ENCODE data around the gene MED27.
"Not testable (repeated sequence)": the region's sequence is repeated elsewhere in the genome, so short reads cannot be mapped to it uniquely, and the experiment has no call there.

The MED27 gene

DNA sequence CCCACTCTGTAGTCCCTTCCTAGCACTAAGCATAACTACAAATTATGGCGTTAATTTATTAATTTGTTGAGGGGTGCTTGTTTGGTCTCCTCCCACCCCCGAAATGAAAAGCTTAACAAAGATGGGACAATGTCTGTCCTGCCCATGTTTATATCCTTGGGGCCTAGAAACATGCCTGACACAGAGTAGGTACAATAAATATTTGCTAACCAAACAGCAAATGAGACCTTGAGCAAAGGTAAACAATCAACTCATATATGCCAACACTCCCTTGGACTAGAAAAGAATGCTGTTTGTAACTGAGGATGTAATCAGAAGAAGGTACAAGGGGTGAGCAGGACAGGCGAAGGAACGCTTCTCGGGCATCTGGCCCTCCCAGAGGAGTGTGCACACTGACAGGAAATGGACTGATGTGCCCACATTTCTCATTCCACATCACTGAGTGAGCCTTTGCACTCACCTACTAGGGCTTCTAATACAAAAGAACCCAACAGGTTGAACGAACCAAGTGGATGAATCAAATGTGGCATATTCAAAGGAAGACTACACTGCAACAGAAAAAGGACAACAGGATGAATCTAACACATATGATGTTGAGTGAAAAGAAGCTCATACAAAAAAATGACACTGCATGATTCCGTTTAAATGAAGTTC is 66.8 kb downstream of the MED27 start:
- no peak overlapping the region for H3K18ac ChIP-seq (ENCODE audit: low read length)
- H3K4ac ChIP-seq (ENCODE audit: low read depth, low read length) = no peak overlapping the region
- H2BK120ac ChIP-seq (ENCODE audit: insufficient read depth, low read length, poor library complexity) = no peak overlapping the region
- no peaks in the 10 kb centered on the region for H3K79me2 ChIP-seq (ENCODE audit: control insufficient read depth, insufficient read depth, low read length, poor library complexity)
- no peak overlapping the region for H4K8ac ChIP-seq (ENCODE audit: low read depth, low read length)
- H2AK5ac ChIP-seq (ENCODE audit: low read length) = no peak overlapping the region
- no peak overlapping the region for H3K27ac ChIP-seq (ENCODE audit: low read depth, low read length)
- no peak overlapping the region for H2AFZ ChIP-seq (ENCODE audit: insufficient read depth, low read length, poor library complexity)
- no peak overlapping the region for H4K12ac ChIP-seq (ENCODE audit: low read depth, low read length)
- H3K79me1 ChIP-seq (ENCODE audit: low read length) = no peaks in the 10 kb centered on the region
- H3K4me3 ChIP-seq (ENCODE audit: low read depth, low read length) = no peak overlapping the region
- no peak for DNase-seq
- no peak overlapping the region for H4K91ac ChIP-seq (ENCODE audit: low read depth, low read length)
- H2BK12ac ChIP-seq (ENCODE audit: low read length) = no peak overlapping the region
- no CpG with 5 or more reads among the region's 7 CpGs for WGBS (ENCODE audit: extremely low coverage, insufficient coverage, insufficient read length)
- H3K4me1 ChIP-seq (ENCODE audit: control insufficient read depth in 1 of 2, insufficient read depth in 2 of 2, low read length in 2 of 2) = peaks cover 7% of the 10 kb centered on the region in 2 experiments
- no peak overlapping the region for H3K23ac ChIP-seq (ENCODE audit: low read length)
- H3K36me3 ChIP-seq (ENCODE audit: control insufficient read depth in 1 of 2, insufficient read depth in 2 of 2, low read length in 2 of 2) = no peaks in the 10 kb centered on the region
- no peak overlapping the region for H3K14ac ChIP-seq (ENCODE audit: low read length)
- H3K9ac ChIP-seq (ENCODE audit: low read length) = no peak overlapping the region
- no peak overlapping the region for H2BK5ac ChIP-seq (ENCODE audit: low read depth, low read length, poor library complexity)
- no peaks in the 10 kb centered on the region for H3K27me3 ChIP-seq (ENCODE audit: insufficient read depth, low read length)
- H3K9me3 ChIP-seq (ENCODE audit: insufficient read depth, low read depth, low read length) = no peaks in the 10 kb centered on the region
- no peak overlapping the region for H3K4me2 ChIP-seq (ENCODE audit: low read length)

DNA sequence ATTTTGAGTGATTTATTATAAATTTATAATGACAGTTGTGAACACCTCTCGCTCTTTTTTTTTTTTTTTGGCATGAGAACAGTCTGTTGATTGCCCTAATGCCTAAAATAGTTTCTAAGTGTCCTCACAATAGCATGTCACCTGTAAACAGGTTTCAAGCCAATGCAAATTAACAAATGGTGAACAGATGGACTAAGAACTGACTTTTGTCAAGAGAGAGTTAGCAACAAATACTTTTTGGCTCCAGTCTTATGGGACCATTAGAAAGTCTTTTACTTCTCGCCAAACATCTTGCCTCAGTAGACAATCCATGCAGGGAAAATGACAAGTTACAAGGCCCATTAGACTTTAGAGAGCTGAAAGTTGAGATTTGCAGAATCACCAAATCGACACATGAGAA is 67.8 kb downstream of the MED27 start:
- H2AFZ ChIP-seq (ENCODE audit: insufficient read depth, low read length, poor library complexity) = no peak overlapping the region
- no peak overlapping the region for H3K23ac ChIP-seq (ENCODE audit: low read length)
- no CpG with 5 or more reads among the region's 3 CpGs for WGBS (ENCODE audit: extremely low coverage, insufficient coverage, insufficient read length)

DNA sequence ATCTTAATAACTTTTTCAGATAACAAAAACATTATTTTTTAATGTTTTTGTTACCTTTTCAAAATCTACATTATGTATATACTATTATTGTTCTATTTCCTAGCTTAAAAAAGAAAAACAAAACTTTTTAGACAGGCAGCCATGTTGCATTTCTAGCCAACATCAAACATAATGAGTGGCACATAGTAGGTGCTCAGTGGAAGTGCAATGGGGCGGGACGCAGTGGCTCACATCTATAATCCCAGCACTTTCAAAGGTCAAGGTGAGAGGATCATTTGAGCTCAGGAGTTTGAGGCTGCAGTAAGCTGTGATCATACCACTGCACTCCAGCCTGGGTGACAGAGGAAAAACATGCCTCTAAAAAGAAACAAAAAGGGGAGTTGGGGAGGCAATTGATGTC is 68.4 kb downstream of the MED27 start:
- H2AK5ac ChIP-seq (ENCODE audit: low read length) = no peak overlapping the region
- no peak overlapping the region for H2BK12ac ChIP-seq (ENCODE audit: low read length)
- no peak for DNase-seq
- H4K12ac ChIP-seq (ENCODE audit: low read depth, low read length) = no peak overlapping the region
- H3K23ac ChIP-seq (ENCODE audit: low read length) = no peak overlapping the region
- no peak overlapping the region for H4K8ac ChIP-seq (ENCODE audit: low read depth, low read length)
- H3K27ac ChIP-seq (ENCODE audit: low read depth, low read length) = no peak overlapping the region
- no peak overlapping the region for H2BK120ac ChIP-seq (ENCODE audit: insufficient read depth, low read length, poor library complexity)
- no peaks in the 10 kb centered on the region for H3K79me2 ChIP-seq (ENCODE audit: control insufficient read depth, insufficient read depth, low read length, poor library complexity)
- no peak overlapping the region for H3K18ac ChIP-seq (ENCODE audit: low read length)
- no peaks in the 10 kb centered on the region for H3K27me3 ChIP-seq (ENCODE audit: insufficient read depth, low read length)
- H3K4me2 ChIP-seq (ENCODE audit: low read length) = no peak overlapping the region
- no peak overlapping the region for H2BK5ac ChIP-seq (ENCODE audit: low read depth, low read length, poor library complexity)
- H3K4me3 ChIP-seq (ENCODE audit: low read depth, low read length) = no peak overlapping the region
- peaks cover 0 to 2% of the 10 kb centered on the region in 2 experiments for H3K36me3 ChIP-seq (ENCODE audit: control insufficient read depth in 1 of 2, insufficient read depth in 2 of 2, low read length in 2 of 2)
- H4K91ac ChIP-seq (ENCODE audit: low read depth, low read length) = no peak overlapping the region
- no peak overlapping the region for H3K4ac ChIP-seq (ENCODE audit: low read depth, low read length)
- no peak overlapping the region for H3K14ac ChIP-seq (ENCODE audit: low read length)
- H3K4me1 ChIP-seq (ENCODE audit: control insufficient read depth in 1 of 2, insufficient read depth in 2 of 2, low read length in 2 of 2) = peaks cover 7% of the 10 kb centered on the region in 2 experiments
- no peak overlapping the region for H3K9ac ChIP-seq (ENCODE audit: low read length)
- no peaks in the 10 kb centered on the region for H3K79me1 ChIP-seq (ENCODE audit: low read length)
- WGBS (ENCODE audit: extremely low coverage, insufficient coverage, insufficient read length) = no CpG with 5 or more reads among the region's 2 CpGs
- no peaks in the 10 kb centered on the region for H3K9me3 ChIP-seq (ENCODE audit: insufficient read depth, low read depth, low read length)
- no peak overlapping the region for H2AFZ ChIP-seq (ENCODE audit: insufficient read depth, low read length, poor library complexity)

More for the DNA sequence above, 67.8 kb downstream of the MED27 start:
- no peak overlapping the region for H3K14ac ChIP-seq (ENCODE audit: low read length)
- no peak overlapping the region for H2BK12ac ChIP-seq (ENCODE audit: low read length)
- no peak for DNase-seq
- no peaks in the 10 kb centered on the region for H3K9me3 ChIP-seq (ENCODE audit: insufficient read depth, low read depth, low read length)
- no peak overlapping the region for H2BK5ac ChIP-seq (ENCODE audit: low read depth, low read length, poor library complexity)
- no peaks in the 10 kb centered on the region for H3K27me3 ChIP-seq (ENCODE audit: insufficient read depth, low read length)
- no peak overlapping the region for H3K4ac ChIP-seq (ENCODE audit: low read depth, low read length)
- H3K79me1 ChIP-seq (ENCODE audit: low read length) = no peaks in the 10 kb centered on the region
- H4K12ac ChIP-seq (ENCODE audit: low read depth, low read length) = no peak overlapping the region
- no peak overlapping the region for H3K27ac ChIP-seq (ENCODE audit: low read depth, low read length)
- H3K18ac ChIP-seq (ENCODE audit: low read length) = no peak overlapping the region
- H3K4me2 ChIP-seq (ENCODE audit: low read length) = no peak overlapping the region
- peaks cover 7% of the 10 kb centered on the region in 2 experiments for H3K4me1 ChIP-seq (ENCODE audit: control insufficient read depth in 1 of 2, insufficient read depth in 2 of 2, low read length in 2 of 2)
- H3K4me3 ChIP-seq (ENCODE audit: low read depth, low read length) = no peak overlapping the region
- no peak overlapping the region for H2AK5ac ChIP-seq (ENCODE audit: low read length)
- H4K91ac ChIP-seq (ENCODE audit: low read depth, low read length) = no peak overlapping the region
- no peak overlapping the region for H2BK120ac ChIP-seq (ENCODE audit: insufficient read depth, low read length, poor library complexity)
- H3K79me2 ChIP-seq (ENCODE audit: control insufficient read depth, insufficient read depth, low read length, poor library complexity) = no peaks in the 10 kb centered on the region
- peaks cover 0 to under 1% of the 10 kb centered on the region in 2 experiments for H3K36me3 ChIP-seq (ENCODE audit: control insufficient read depth in 1 of 2, insufficient read depth in 2 of 2, low read length in 2 of 2)
- no peak overlapping the region for H4K8ac ChIP-seq (ENCODE audit: low read depth, low read length)
- no peak overlapping the region for H3K9ac ChIP-seq (ENCODE audit: low read length)

DNA sequence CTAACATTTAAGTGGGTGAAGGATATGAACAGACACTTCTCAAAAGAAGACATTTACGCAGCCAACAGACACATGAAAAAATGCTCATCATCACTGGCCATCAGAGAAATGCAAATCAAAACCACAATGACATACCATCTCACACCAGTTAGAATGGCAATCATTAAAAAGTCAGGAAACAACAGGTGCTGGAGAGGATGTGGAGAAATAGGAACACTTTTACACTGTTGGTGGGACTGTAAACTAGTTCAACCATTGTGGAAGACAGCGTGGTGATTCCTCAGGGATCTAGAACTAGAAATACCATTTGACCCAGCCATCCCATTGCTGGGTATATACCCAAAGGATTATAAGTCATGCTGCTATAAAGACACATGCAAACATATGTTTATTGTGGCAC is 69.5 kb downstream of the MED27 start:
- not testable (repeated sequence) for H3K9me3 ChIP-seq (ENCODE audit: insufficient read depth, low read depth, low read length); H3K36me3 ChIP-seq (ENCODE audit: control insufficient read depth in 1 of 2, insufficient read depth in 2 of 2, low read length in 2 of 2); H4K8ac ChIP-seq (ENCODE audit: low read depth, low read length); H2BK5ac ChIP-seq (ENCODE audit: low read depth, low read length, poor library complexity); H3K4me2 ChIP-seq (ENCODE audit: low read length); H3K4me1 ChIP-seq (ENCODE audit: control insufficient read depth in 1 of 2, insufficient read depth in 2 of 2, low read length in 2 of 2); H3K79me2 ChIP-seq (ENCODE audit: control insufficient read depth, insufficient read depth, low read length, poor library complexity); H3K79me1 ChIP-seq (ENCODE audit: low read length); H4K91ac ChIP-seq (ENCODE audit: low read depth, low read length); H3K27ac ChIP-seq (ENCODE audit: low read depth, low read length); H3K4me3 ChIP-seq (ENCODE audit: low read depth, low read length); H4K12ac ChIP-seq (ENCODE audit: low read depth, low read length); H3K27me3 ChIP-seq (ENCODE audit: insufficient read depth, low read length); H3K23ac ChIP-seq (ENCODE audit: low read length); H2AK5ac ChIP-seq (ENCODE audit: low read length); H3K14ac ChIP-seq (ENCODE audit: low read length); H2AFZ ChIP-seq (ENCODE audit: insufficient read depth, low read length, poor library complexity); H3K9ac ChIP-seq (ENCODE audit: low read length); H3K4ac ChIP-seq (ENCODE audit: low read depth, low read length); H2BK120ac ChIP-seq (ENCODE audit: insufficient read depth, low read length, poor library complexity); H2BK12ac ChIP-seq (ENCODE audit: low read length); DNase-seq; H3K18ac ChIP-seq (ENCODE audit: low read length)
- no CpG with 5 or more reads among the region's 2 CpGs for WGBS (ENCODE audit: extremely low coverage, insufficient coverage, insufficient read length)

Measured in trophoblast cell (in vitro differentiated cells and primary cell).